ENCODE measurements around the gene FMN1. TPM values are rescaled to one million over a fixed set of nuclear protein-coding genes. Genes with fewer than 3 reads are reported as not detected.

The FMN1 gene
- total and polyA plus RNA-seq, 2 of the 13 experiments (the other 11 are each of a cell fraction or from before 2014, with no cell fraction given), result 0.20 to 0.60 TPM

GRCh38 chr15:32852771-32853170, 341.7 kb downstream of the FMN1 start (continued):
- no peak for TF ChIP-seq TSC22D2 (CRISPR knock-in tag; IDR thresholded peaks at IDR 0.05; ENCODE audit: borderline replicate concordance)
- no peak for TF ChIP-seq PCBP2 (optimal IDR thresholded peaks at IDR 0.05; ENCODE audit: low read depth, low read length, poor library complexity, severe bottlenecking)
- no peak for TF ChIP-seq IKZF1 (IDR thresholded peaks at IDR 0.05)
- no peak for TF ChIP-seq ZFP36L2 (CRISPR knock-in tag; IDR thresholded peaks at IDR 0.05)
- TF ChIP-seq GATA4 (IDR thresholded peaks at IDR 0.05; ENCODE audit: borderline replicate concordance, low read depth), result peak; percentile 53; the same call in 1 of the 2 replicates
- TF ChIP-seq ZNF549 (CRISPR knock-in tag; IDR thresholded peaks at IDR 0.05), result no peak
- TF ChIP-seq SALL1 (CRISPR knock-in tag; IDR thresholded peaks at IDR 0.05), result no peak; the same call in 1 of the 2 replicates
- TF ChIP-seq, protein P1, sequence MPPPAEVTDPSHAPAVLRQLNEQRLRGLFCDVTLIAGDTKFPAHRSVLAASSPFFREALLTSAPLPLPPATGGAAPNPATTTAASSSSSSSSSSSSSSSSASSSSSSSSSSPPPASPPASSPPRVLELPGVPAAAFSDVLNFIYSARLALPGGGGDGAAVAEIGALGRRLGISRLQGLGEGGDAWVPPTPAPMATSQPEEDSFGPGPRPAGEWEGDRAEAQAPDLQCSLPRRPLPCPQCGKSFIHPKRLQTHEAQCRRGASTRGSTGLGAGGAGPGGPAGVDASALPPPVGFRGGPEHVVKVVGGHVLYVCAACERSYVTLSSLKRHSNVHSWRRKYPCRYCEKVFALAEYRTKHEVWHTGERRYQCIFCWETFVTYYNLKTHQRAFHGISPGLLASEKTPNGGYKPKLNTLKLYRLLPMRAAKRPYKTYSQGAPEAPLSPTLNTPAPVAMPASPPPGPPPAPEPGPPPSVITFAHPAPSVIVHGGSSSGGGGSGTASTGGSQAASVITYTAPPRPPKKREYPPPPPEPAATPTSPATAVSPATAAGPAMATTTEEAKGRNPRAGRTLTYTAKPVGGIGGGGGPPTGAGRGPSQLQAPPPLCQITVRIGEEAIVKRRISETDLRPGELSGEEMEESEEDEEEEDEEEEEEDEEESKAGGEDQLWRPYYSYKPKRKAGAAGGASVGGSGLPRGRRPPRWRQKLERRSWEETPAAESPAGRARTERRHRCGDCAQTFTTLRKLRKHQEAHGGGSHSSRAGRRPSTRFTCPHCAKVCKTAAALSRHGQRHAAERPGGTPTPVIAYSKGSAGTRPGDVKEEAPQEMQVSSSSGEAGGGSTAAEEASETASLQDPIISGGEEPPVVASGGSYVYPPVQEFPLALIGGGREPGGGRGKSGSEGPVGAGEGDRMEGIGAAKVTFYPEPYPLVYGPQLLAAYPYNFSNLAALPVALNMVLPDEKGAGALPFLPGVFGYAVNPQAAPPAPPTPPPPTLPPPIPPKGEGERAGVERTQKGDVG (CRISPR knock-in tag; IDR thresholded peaks at IDR 0.05; ENCODE audit: borderline replicate concordance), result no peak
- no peak for TF ChIP-seq ZFP41 (CRISPR knock-in tag; IDR thresholded peaks at IDR 0.05; ENCODE audit: borderline replicate concordance)
- TF ChIP-seq, protein P2, sequence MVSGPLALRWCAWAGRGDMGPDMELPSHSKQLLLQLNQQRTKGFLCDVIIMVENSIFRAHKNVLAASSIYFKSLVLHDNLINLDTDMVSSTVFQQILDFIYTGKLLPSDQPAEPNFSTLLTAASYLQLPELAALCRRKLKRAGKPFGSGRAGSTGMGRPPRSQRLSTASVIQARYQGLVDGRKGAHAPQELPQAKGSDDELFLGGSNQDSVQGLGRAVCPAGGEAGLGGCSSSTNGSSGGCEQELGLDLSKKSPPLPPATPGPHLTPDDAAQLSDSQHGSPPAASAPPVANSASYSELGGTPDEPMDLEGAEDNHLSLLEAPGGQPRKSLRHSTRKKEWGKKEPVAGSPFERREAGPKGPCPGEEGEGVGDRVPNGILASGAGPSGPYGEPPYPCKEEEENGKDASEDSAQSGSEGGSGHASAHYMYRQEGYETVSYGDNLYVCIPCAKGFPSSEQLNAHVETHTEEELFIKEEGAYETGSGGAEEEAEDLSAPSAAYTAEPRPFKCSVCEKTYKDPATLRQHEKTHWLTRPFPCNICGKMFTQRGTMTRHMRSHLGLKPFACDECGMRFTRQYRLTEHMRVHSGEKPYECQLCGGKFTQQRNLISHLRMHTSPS (CRISPR knock-in tag; IDR thresholded peaks at IDR 0.05; ENCODE audit: low read depth), result no peak
- no peak for TF ChIP-seq HOXA9 (CRISPR knock-in tag; IDR thresholded peaks at IDR 0.05; ENCODE audit: borderline replicate concordance)
- no peak for TF ChIP-seq ZFY (CRISPR knock-in tag; IDR thresholded peaks at IDR 0.05)
- no peak for TF ChIP-seq ERF (CRISPR knock-in tag; IDR thresholded peaks at IDR 0.05)
- TF ChIP-seq SMARCE1 (IDR thresholded peaks at IDR 0.05; ENCODE audit: borderline replicate concordance), result no peak
- no peak for TF ChIP-seq ZNF431 (CRISPR knock-in tag; IDR thresholded peaks at IDR 0.05; ENCODE audit: borderline replicate concordance, low read depth)
- no peak for TF ChIP-seq ZNF547 (CRISPR knock-in tag; IDR thresholded peaks at IDR 0.05)
- no peak for TF ChIP-seq ZNF263 (CRISPR knock-in tag; IDR thresholded peaks at IDR 0.05)
- TF ChIP-seq MED13 (CRISPR knock-in tag; IDR thresholded peaks at IDR 0.05), result no peak
- TF ChIP-seq ZNF614 (CRISPR knock-in tag; IDR thresholded peaks at IDR 0.05; ENCODE audit: borderline replicate concordance), result no peak
- no peak for TF ChIP-seq ZNF850 (CRISPR knock-in tag; conservative IDR thresholded peaks at IDR 0.05)
- TF ChIP-seq CEBPG (CRISPR knock-in tag; IDR thresholded peaks at IDR 0.05), result no peak; the same call in 1 of the 2 replicates
- no peak for TF ChIP-seq ZNF839 (CRISPR knock-in tag; IDR thresholded peaks at IDR 0.05; ENCODE audit: borderline replicate concordance)
- no peak for TF ChIP-seq ZNF883 (CRISPR knock-in tag; IDR thresholded peaks at IDR 0.05; ENCODE audit: not compliant biosample characterization)
- no peak for TF ChIP-seq MTF1 (CRISPR knock-in tag; IDR thresholded peaks at IDR 0.05)
- TF ChIP-seq RXRA (CRISPR knock-in tag; IDR thresholded peaks at IDR 0.05), result no peak; the same call in 1 of the 2 replicates
- no peak for TF ChIP-seq ZNF484 (CRISPR knock-in tag; IDR thresholded peaks at IDR 0.05; ENCODE audit: borderline replicate concordance, low read depth)
- TF ChIP-seq PLRG1 (conservative IDR thresholded peaks at IDR 0.05), result no peak
- TF ChIP-seq ZNF558 (CRISPR knock-in tag; IDR thresholded peaks at IDR 0.05; ENCODE audit: borderline replicate concordance), result no peak
- no peak for TF ChIP-seq NR2F6 (IDR thresholded peaks at IDR 0.05)
- no peak for TF ChIP-seq NR2F6 (CRISPR knock-in tag; IDR thresholded peaks at IDR 0.05)
- no peak for TF ChIP-seq ATRX (CRISPR knock-in tag; IDR thresholded peaks at IDR 0.05; ENCODE audit: borderline replicate concordance)

Measured in HepG2 (cell line).